ENCODE results near the gene BCAS3.

- TF ChIP-seq POLR2A (IDR thresholded peaks at IDR 0.05; ENCODE audit: low read length) (no peak), GATA1 (IDR thresholded peaks at IDR 0.05; ENCODE audit: low read depth, low read length) (no peak)
Measured at GRCh38 chr17:61389670-61390478, 712.2 kb downstream of the BCAS3 start.

Data from erythroblast (primary cell).